ENCODE measurements around the gene CENPQ.
"Not testable (repeated sequence)": the region's sequence is repeated elsewhere in the genome, so short reads cannot be mapped to it uniquely, and the experiment has no call there.

CENPQ gene

DNA sequence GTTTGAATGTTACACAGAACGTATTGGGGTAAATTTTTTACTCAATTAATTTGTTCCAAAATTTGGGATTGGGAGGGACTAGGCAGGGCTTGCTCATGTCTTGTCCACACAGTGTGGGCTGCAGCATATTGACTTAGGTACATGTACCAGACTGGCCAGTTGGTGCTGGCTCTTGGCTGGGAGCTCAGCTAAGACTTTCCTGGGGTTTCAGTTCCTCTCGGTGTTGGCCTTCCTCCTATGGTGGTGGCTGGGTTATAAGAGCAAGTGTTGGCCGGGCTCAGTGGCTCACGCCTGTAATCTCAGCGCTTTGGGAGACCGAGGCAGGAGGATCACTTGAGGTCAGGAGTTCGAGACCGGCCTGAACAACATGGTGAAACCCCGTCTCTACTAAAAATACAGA, 4.9 kb downstream of the CENPQ start:
- Histone ChIP-seq H3K4me3 (no peak overlapping the region), H3K9me3 (no peaks in the 10 kb centered on the region), H3K27me3 (ENCODE audit: low read depth) (no peaks in the 10 kb centered on the region), H3K4me1 (peaks cover 12% of the 10 kb centered on the region), H3K36me3 (replicated peaks) (peaks cover 12% of the 10 kb centered on the region)
- in situ Hi-C loops (cut with MboI; ENCODE audit: low sequenced_read_pairs) = no loop called here
- no peak for DNase-seq (ENCODE audit: low spot score in 2 of 2)

DNA sequence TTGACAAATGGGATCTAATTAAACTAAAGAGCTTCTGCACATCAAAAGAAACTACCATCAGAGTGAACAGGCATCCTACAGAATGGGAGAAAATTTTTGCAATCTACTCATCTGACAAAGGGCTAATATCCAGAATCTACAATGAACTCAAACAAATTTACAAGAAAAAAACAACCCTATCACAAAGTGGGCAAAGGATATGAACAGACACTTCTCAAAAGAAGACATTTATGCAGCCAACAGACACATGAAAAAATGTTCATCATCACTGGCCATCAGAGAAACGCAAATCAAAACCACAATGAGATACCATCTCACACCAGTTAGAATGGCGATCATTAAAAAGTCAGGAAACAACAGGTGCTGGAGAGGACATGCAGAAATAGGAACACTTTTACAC, 13.4 kb downstream of the CENPQ start:
- H3K4me1 ChIP-seq; in situ Hi-C loops (cut with MboI; ENCODE audit: low sequenced_read_pairs); H3K27me3 ChIP-seq (ENCODE audit: low read depth); H3K4me3 ChIP-seq; DNase-seq (ENCODE audit: low spot score in 2 of 2); H3K9me3 ChIP-seq: not testable (repeated sequence)
- peaks cover 24% of the 10 kb centered on the region for H3K36me3 ChIP-seq (replicated peaks)

DNA sequence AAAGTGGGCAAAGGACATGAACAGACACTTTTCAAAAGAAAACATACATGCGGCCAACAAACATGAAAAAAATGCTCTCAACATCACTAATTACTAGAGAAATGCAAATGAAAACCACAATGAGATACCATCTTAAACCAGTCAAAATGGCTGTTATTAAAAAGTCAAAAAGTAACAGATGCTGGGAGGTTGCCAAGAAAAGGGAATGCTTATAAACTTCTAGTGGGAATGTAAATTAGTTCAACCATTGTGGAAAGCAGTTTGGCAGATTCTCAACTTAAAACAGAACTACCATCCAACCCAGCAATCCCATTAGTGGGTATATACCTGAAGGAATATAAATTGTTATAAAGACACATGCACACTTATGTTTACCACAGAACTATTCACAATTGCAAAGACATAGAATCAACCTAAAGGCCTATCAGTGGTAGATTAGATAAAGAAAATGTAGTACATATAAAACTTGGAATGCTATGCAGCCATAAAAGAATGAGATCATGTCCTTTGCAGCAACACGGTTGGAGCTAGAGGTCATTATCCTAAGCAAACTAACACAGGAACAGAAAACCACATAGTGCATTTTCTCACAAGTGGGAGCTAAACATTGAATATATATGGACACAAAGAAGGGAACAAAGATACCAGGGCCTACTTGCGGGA, 16.3 kb downstream of the CENPQ start:
- Histone ChIP-seq H3K9me3 (no peaks in the 10 kb centered on the region), H3K4me1 (no peaks in the 10 kb centered on the region), H3K4me3 (no peak overlapping the region), H3K36me3 (replicated peaks) (peaks cover 7% of the 10 kb centered on the region; the same call in 1 of the 2 replicates), H3K27me3 (ENCODE audit: low read depth) (no peaks in the 10 kb centered on the region)
- DNase-seq (ENCODE audit: low spot score in 2 of 2) = no peak
- in situ Hi-C loops (cut with MboI; ENCODE audit: low sequenced_read_pairs) = no loop called here

DNA sequence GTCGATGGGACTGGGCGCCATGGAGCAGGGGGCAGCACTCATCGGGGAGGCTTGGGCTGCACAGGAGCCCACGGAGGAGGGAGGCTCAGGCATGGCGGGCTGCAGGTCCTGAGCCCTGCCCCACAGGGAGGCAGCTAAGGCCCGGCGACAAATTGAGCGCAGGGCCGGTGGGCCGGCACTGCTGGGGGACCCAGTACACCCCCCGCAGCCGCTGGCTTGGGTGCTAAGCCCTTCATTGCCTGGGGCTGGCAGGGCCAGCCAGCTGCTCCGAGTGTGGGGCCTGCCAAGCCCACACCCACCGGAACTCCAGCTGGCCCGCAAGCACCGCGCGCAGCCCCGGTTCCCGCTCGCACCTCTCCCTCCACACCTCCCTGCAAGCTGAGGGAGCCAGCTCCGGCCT, 18.7 kb downstream of the CENPQ start:
- in situ Hi-C loops (cut with MboI; ENCODE audit: low sequenced_read_pairs); H3K27me3 ChIP-seq (ENCODE audit: low read depth); DNase-seq (ENCODE audit: low spot score in 2 of 2); H3K4me3 ChIP-seq; H3K9me3 ChIP-seq; H3K4me1 ChIP-seq: not testable (repeated sequence)
- H3K36me3 ChIP-seq (replicated peaks) = peaks cover 12% of the 10 kb centered on the region; the same call in 1 of the 2 replicates

DNA sequence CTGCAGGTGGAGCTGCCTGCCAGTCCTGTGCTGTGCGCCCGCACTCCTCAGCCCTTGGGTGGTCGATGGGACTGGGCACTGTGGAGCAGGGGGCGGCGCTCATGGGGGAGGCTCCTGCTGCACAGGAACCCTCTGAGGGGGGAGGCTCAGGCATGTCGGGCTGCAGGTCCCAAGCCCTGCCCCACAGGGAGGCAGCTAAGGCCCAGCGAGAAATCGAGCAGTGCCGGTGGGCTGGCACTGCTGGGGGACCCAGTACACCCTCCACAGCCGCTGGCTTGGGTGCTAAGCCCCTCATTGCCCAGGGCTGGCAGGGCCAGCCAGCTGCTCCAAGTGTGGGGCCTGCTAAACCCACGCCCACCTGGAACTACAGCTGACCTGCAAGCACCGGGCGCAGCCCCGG, 20.2 kb downstream of the CENPQ start:
- in situ Hi-C loops (cut with MboI; ENCODE audit: low sequenced_read_pairs); H3K4me1 ChIP-seq; H3K4me3 ChIP-seq; H3K27me3 ChIP-seq (ENCODE audit: low read depth); DNase-seq (ENCODE audit: low spot score in 2 of 2); H3K9me3 ChIP-seq: not testable (repeated sequence)
- H3K36me3 ChIP-seq (replicated peaks) = peaks cover 11% of the 10 kb centered on the region

DNA sequence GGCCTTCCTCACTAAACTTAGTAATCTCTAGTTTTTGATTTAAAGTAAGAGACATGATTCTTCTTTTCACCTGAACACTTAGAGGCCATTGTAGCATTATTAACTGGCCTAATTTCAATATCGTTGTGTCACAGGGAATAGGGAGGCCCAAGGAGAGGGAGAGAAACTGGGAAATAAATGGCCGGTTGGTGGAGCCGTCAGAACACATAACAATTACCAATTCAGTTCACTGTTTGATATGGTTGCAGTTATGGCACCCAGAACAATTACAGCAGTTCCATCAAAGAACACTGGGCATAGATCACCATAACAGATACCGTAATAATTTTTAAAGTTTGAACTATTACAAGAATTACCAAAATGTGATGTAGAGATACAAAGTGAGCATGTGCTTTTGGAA, 27.5 kb downstream of the CENPQ start:
- Histone ChIP-seq H3K27me3 (ENCODE audit: low read depth) (no peaks in the 10 kb centered on the region), H3K4me3 (no peak overlapping the region), H3K9me3 (no peaks in the 10 kb centered on the region), H3K36me3 (replicated peaks) (peaks cover 37% of the 10 kb centered on the region), H3K4me1 (no peaks in the 10 kb centered on the region)
- in situ Hi-C loops (cut with MboI; ENCODE audit: low sequenced_read_pairs) = no loop called here
- DNase-seq (ENCODE audit: low spot score in 2 of 2) = no peak

- no peak for DNase-seq (ENCODE audit: low spot score in 2 of 2)
- in situ Hi-C loops (cut with MboI; ENCODE audit: low sequenced_read_pairs) = no loop called here
- H3K36me3 ChIP-seq (replicated peaks) = 0 out of 2 replicates have a peak, but pooled peaks cover 3% of the 10 kb centered on the region
- no peaks in the 10 kb centered on the region for H3K27me3 ChIP-seq (ENCODE audit: low read depth)
- no peak overlapping the region for H3K4me3 ChIP-seq
- no peaks in the 10 kb centered on the region for H3K4me1 ChIP-seq
- no peaks in the 10 kb centered on the region for H3K9me3 ChIP-seq
Observed at GRCh38 chr6:49497304-49497703, 34.1 kb downstream of the CENPQ start.

GRCh38 chr6:49499126-49499525, 36.0 kb downstream of the CENPQ start:
- no peak overlapping the region for H3K4me3 ChIP-seq
- no peaks in the 10 kb centered on the region for H3K27me3 ChIP-seq (ENCODE audit: low read depth)
- peak in 1 of 2 experiments; percentile 5 for DNase-seq (ENCODE audit: low spot score in 2 of 2)
- no peaks in the 10 kb centered on the region for H3K36me3 ChIP-seq (replicated peaks)
- in situ Hi-C loops (cut with MboI; ENCODE audit: low sequenced_read_pairs) = no loop called here
- no peaks in the 10 kb centered on the region for H3K9me3 ChIP-seq
- H3K4me1 ChIP-seq = no peaks in the 10 kb centered on the region

- Histone ChIP-seq H3K4me1 (no peaks in the 10 kb centered on the region), H3K36me3 (replicated peaks) (no peaks in the 10 kb centered on the region), H3K27me3 (ENCODE audit: low read depth) (no peaks in the 10 kb centered on the region), H3K9me3 (no peaks in the 10 kb centered on the region), H3K4me3 (no peak within 1 kb of the TSS)
- in situ Hi-C loops (cut with MboI; ENCODE audit: low sequenced_read_pairs) = no loop called here
- no peak for DNase-seq (ENCODE audit: low spot score in 2 of 2)
Observed at GRCh38 chr6:49499623-49500022, 36.5 kb downstream of the CENPQ start, which contains the start of gene GLYATL3. Gene GLYATL3 (plus strand): TSS chr6:49499923. CDS start chr6:49511991, 12,068 bp downstream.

- in situ Hi-C loops (cut with MboI; ENCODE audit: low sequenced_read_pairs) = no loop called here
Observed at GRCh38 chr6:49504666-49505065, 41.5 kb downstream of the CENPQ start.

GRCh38 chr6:49506569-49507111, 43.5 kb downstream of the CENPQ start:
- no peaks in the 10 kb centered on the region for H3K27me3 ChIP-seq (ENCODE audit: low read depth)
- H3K9me3 ChIP-seq = no peaks in the 10 kb centered on the region
- no peak overlapping the region for H3K4me3 ChIP-seq
- no peaks in the 10 kb centered on the region for H3K4me1 ChIP-seq
- in situ Hi-C loops (cut with MboI; ENCODE audit: low sequenced_read_pairs) = no loop called here
- H3K36me3 ChIP-seq (replicated peaks) = no peaks in the 10 kb centered on the region
- no peak for DNase-seq (ENCODE audit: low spot score in 2 of 2)

More at GRCh38 chr6:49504666-49505065, 41.5 kb downstream of the CENPQ start:
- no peaks in the 10 kb centered on the region for H3K27me3 ChIP-seq (ENCODE audit: low read depth)
- DNase-seq (ENCODE audit: low spot score in 2 of 2) = no peak
- no peaks in the 10 kb centered on the region for H3K36me3 ChIP-seq (replicated peaks)
- H3K4me1 ChIP-seq = no peaks in the 10 kb centered on the region
- H3K4me3 ChIP-seq = no peak overlapping the region
- no peaks in the 10 kb centered on the region for H3K9me3 ChIP-seq

- no peaks in the 10 kb centered on the region for H3K27me3 ChIP-seq (ENCODE audit: low read depth)
- no peak overlapping the region for H3K4me3 ChIP-seq
- H3K4me1 ChIP-seq = no peaks in the 10 kb centered on the region
- no peak for DNase-seq (ENCODE audit: low spot score in 2 of 2)
- no peaks in the 10 kb centered on the region for H3K9me3 ChIP-seq
- in situ Hi-C loops (cut with MboI; ENCODE audit: low sequenced_read_pairs) = no loop called here
- no peaks in the 10 kb centered on the region for H3K36me3 ChIP-seq (replicated peaks)
Observed at GRCh38 chr6:49509342-49509741, 46.2 kb downstream of the CENPQ start.

GRCh38 chr6:49513153-49513989, 50.2 kb downstream of the CENPQ start:
- in situ Hi-C loops (cut with MboI; ENCODE audit: low sequenced_read_pairs) = no loop called here
- Histone ChIP-seq H3K36me3 (replicated peaks) (no peaks in the 10 kb centered on the region), H3K27me3 (ENCODE audit: low read depth) (no peaks in the 10 kb centered on the region), H3K9me3 (no peaks in the 10 kb centered on the region), H3K4me3 (no peak overlapping the region), H3K4me1 (no peaks in the 10 kb centered on the region)
- DNase-seq (ENCODE audit: low spot score in 2 of 2) = no peak

Measured in HAP-1 (cell line).